Hematopoietic multipotent progenitor cell treated with erythropoietin and hydrocortisone succinate and interleukin-3 and kit ligand, for 6 days (in vitro differentiated cells): ENCODE measurements around the gene RNF10.

Experiments used
- DNase-seq: peaks from one replicate; pipeline ENCODE4 v3.0.0-alpha.2; 2015

The RNF10 gene

GRCh38 chr12:120618954-120619615 lies 84.9 kb downstream of the RNF10 start:
- DNase-seq = no peak

- DNase-seq = no peak
These were observed 86.5 kb downstream of the RNF10 start for GRCh38 chr12:120620624-120621023.

- peak; percentile 39 for DNase-seq
These were observed 91.6 kb downstream of the RNF10 start for GRCh38 chr12:120625557-120626419.
